Measurements from ENCODE around the gene TACC3. TPM values are rescaled to one million over a fixed set of nuclear protein-coding genes. Genes with fewer than 3 reads are reported as not detected.
A peak's percentile ranks its signal among the peaks of the same experiment; 100 is the strongest.
"Not testable (repeated sequence)": the region's sequence is repeated elsewhere in the genome, so short reads cannot be mapped to it uniquely, and the experiment has no call there.

TACC3 gene
- total RNA-seq, 1 donor from 2014 or later: 142 TPM

- Mint-ChIP-seq H3K36me3 (ENCODE audit: low read depth) (peaks cover 13% of the 10 kb centered on the region), H3K9me3 (no peaks in the 10 kb centered on the region), H3K4me1 (peaks cover 12% of the 10 kb centered on the region), H3K27ac (no peak overlapping the region), H3K4me3 (no peak overlapping the region), H3K27me3 (peaks cover 2% of the 10 kb centered on the region)
- no peak for DNase-seq
- intact Hi-C loops (cut with micrococcal nuclease): loop anchor here (2.0 kb wide), 1 partner anchor 37 kb away; no protein-coding TSS in a partner anchor
Measured at GRCh38 chr4:1685235-1686150, 35.8 kb upstream of the TACC3 start.

DNA sequence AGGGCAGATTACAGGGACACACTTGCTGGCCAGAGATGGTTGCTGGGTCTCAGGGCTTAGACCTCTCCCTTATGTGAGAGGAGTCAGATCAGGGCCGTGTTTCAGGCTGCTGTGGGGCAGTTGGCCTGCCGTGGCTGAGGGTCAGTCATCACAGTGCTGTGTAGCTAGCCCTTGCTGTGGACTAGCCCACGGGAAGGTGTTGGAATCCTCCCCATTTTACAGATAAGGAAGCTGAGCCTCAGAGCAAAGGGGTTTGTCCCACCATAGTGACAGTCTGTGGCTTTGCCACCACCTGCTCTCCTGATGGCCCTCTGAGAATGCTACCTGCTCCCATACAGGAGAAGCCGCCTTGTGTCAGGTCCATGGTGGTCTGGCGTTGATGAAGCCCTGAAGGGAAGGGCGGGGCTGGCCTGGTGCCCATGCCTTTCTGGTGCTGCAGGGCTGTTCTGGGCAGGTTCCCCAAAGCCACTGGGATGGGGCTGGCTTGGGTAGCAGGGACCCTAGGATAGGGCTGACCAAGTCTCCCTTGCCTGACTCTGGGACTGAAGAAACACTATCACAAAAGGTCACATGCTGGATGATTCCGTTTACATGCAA is 34.8 kb upstream of the TACC3 start:
- no peak overlapping the region for H3K4me3 Mint-ChIP-seq

GRCh38 chr4:1690698-1691097 is 30.6 kb upstream of the TACC3 start:
- intact Hi-C loops (cut with micrococcal nuclease): no loop called here
- H3K4me1 Mint-ChIP-seq: peaks cover 5% of the 10 kb centered on the region
- no peak overlapping the region for H3K4me3 Mint-ChIP-seq
- H3K36me3 Mint-ChIP-seq (ENCODE audit: low read depth): peaks cover 42% of the 10 kb centered on the region
- H3K27me3 Mint-ChIP-seq: no peaks in the 10 kb centered on the region
- H3K27ac Mint-ChIP-seq: no peak overlapping the region
- H3K9me3 Mint-ChIP-seq: no peaks in the 10 kb centered on the region
- no peak for DNase-seq

More for the DNA sequence above, 34.8 kb upstream of the TACC3 start:
- peak; percentile 64 for DNase-seq
- Mint-ChIP-seq H3K27me3 (no peaks in the 10 kb centered on the region), H3K9me3 (no peaks in the 10 kb centered on the region), H3K4me1 (peaks cover 12% of the 10 kb centered on the region), H3K36me3 (ENCODE audit: low read depth) (peaks cover 20% of the 10 kb centered on the region), H3K27ac (no peak overlapping the region)
- intact Hi-C loops (cut with micrococcal nuclease): no loop called here

- peaks cover 51% of the 10 kb centered on the region for H3K36me3 Mint-ChIP-seq (ENCODE audit: low read depth)
- peaks cover 7% of the 10 kb centered on the region for H3K4me1 Mint-ChIP-seq
- H3K4me3 Mint-ChIP-seq: no peak overlapping the region
- no peaks in the 10 kb centered on the region for H3K9me3 Mint-ChIP-seq
- DNase-seq: no peak
- intact Hi-C loops (cut with micrococcal nuclease): no loop called here
- H3K27ac Mint-ChIP-seq: no peak overlapping the region
- H3K27me3 Mint-ChIP-seq: no peaks in the 10 kb centered on the region
Measured at GRCh38 chr4:1691737-1692373, 29.5 kb upstream of the TACC3 start.

GRCh38 chr4:1693131-1693896 is 28.0 kb upstream of the TACC3 start:
- no peaks in the 10 kb centered on the region for H3K9me3 Mint-ChIP-seq
- H3K4me1 Mint-ChIP-seq: peaks cover 7% of the 10 kb centered on the region
- DNase-seq: peak; percentile 93
- intact Hi-C loops (cut with micrococcal nuclease): loop anchor here (1.0 kb wide), 2 partner anchors 17 to 33 kb away; no protein-coding TSS in a partner anchor
- peak overlapping the region; percentile 39 for H3K27ac Mint-ChIP-seq
- H3K4me3 Mint-ChIP-seq: no peak overlapping the region
- peaks cover 55% of the 10 kb centered on the region for H3K36me3 Mint-ChIP-seq (ENCODE audit: low read depth)
- no peaks in the 10 kb centered on the region for H3K27me3 Mint-ChIP-seq

GRCh38 chr4:1695913-1696312 is 25.4 kb upstream of the TACC3 start:
- no peaks in the 10 kb centered on the region for H3K9me3 Mint-ChIP-seq
- H3K4me1 Mint-ChIP-seq: peaks cover 9% of the 10 kb centered on the region
- peaks cover 52% of the 10 kb centered on the region for H3K36me3 Mint-ChIP-seq (ENCODE audit: low read depth)
- H3K4me3 Mint-ChIP-seq: no peak overlapping the region
- no peaks in the 10 kb centered on the region for H3K27me3 Mint-ChIP-seq
- no peak overlapping the region for H3K27ac Mint-ChIP-seq
- intact Hi-C loops (cut with micrococcal nuclease): no loop called here
- no peak for DNase-seq

GRCh38 chr4:1701671-1702070 is 19.6 kb upstream of the TACC3 start:
- H3K4me3 Mint-ChIP-seq; DNase-seq; H3K9me3 Mint-ChIP-seq; intact Hi-C loops (cut with micrococcal nuclease); H3K27me3 Mint-ChIP-seq; H3K27ac Mint-ChIP-seq: not testable (repeated sequence)
- Mint-ChIP-seq H3K4me1 (peaks cover 35% of the 10 kb centered on the region), H3K36me3 (ENCODE audit: low read depth) (peaks cover 60% of the 10 kb centered on the region)

DNA sequence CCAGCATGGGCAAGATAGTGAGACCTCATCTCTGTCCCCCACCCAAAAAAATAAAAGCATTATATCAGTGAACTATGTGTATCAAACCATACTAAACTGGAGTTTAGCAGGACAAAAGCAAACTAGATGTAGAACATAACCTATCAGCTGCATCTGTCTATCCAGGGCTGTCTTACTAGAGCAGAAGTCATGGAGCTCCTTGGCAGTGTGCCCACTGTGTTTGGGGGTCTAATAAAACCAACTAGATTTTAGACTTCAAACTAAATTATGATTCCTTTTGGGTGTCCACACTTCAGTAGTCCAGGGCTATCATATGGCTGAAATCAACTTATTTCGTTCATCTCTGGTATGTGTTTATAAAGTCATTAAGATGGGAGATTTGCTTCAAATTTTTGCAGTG is 17.5 kb upstream of the TACC3 start:
- Mint-ChIP-seq H3K27ac (peak overlapping the region; percentile 53), H3K27me3 (no peaks in the 10 kb centered on the region), H3K4me3 (no peak overlapping the region), H3K36me3 (ENCODE audit: low read depth) (peaks cover 65% of the 10 kb centered on the region), H3K4me1 (peaks cover 43% of the 10 kb centered on the region), H3K9me3 (no peaks in the 10 kb centered on the region)
- no peak for DNase-seq
- intact Hi-C loops (cut with micrococcal nuclease): no loop called here

DNA sequence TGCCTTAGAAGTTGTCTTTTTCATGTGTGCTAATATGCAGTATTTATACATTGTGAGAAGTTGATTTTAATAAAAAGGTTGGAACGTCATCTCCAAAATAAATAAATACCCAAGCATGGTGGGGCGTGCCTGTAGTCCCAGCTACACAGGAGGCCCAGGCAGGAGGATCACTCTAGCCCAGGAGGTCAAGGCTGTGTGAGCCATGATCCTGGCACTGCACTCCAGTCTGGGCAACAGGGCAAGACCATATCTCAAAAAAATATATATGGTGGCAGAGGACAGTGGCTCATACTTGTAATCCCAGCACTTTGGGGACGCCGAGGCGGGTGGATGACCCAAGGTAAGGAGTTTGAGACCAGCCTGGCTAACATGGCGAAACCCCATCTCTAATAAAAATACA is 15.6 kb upstream of the TACC3 start:
- H3K27ac Mint-ChIP-seq: no peak overlapping the region
- H3K4me1 Mint-ChIP-seq: peaks cover 58% of the 10 kb centered on the region
- no peak overlapping the region for H3K4me3 Mint-ChIP-seq
- H3K27me3 Mint-ChIP-seq: no peaks in the 10 kb centered on the region
- no peak for DNase-seq
- intact Hi-C loops (cut with micrococcal nuclease): no loop called here
- H3K36me3 Mint-ChIP-seq (ENCODE audit: low read depth): peaks cover 70% of the 10 kb centered on the region
- no peaks in the 10 kb centered on the region for H3K9me3 Mint-ChIP-seq

DNA sequence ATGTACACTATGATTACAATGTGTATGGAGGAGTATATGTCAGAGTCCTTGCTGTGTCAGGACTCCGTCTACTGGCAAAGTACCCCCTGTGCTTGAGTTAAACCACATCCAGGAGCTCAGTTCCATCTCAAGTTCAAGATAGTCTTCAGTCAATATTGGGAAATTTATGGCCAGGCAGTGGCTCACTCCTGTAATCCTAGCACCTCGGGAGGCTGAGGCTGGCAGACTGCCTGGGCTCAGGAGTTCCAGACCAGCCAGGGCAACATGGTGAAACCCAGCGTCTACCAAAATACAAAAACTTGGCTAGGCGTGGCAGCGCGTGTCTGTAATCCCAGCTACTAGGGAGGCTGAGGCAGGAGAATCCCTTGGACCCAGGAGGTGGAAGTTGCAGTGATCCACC is 15.0 kb upstream of the TACC3 start:
- intact Hi-C loops (cut with micrococcal nuclease): no loop called here
- Mint-ChIP-seq H3K4me1 (peaks cover 61% of the 10 kb centered on the region), H3K4me3 (peak overlapping the region; percentile 10), H3K9me3 (no peaks in the 10 kb centered on the region), H3K36me3 (ENCODE audit: low read depth) (peaks cover 72% of the 10 kb centered on the region), H3K27ac (peak overlapping the region; percentile 49), H3K27me3 (no peaks in the 10 kb centered on the region)
- DNase-seq: no peak

- Mint-ChIP-seq H3K4me3 (peak overlapping the region; percentile 66), H3K36me3 (ENCODE audit: low read depth) (peaks cover 59% of the 10 kb centered on the region), H3K4me1 (peaks cover 53% of the 10 kb centered on the region), H3K9me3 (no peaks in the 10 kb centered on the region), H3K27me3 (no peaks in the 10 kb centered on the region), H3K27ac (peak overlapping the region; percentile 51)
- DNase-seq: no peak
- intact Hi-C loops (cut with micrococcal nuclease): no loop called here
Measured at GRCh38 chr4:1708581-1708980, 12.7 kb upstream of the TACC3 start.

DNA sequence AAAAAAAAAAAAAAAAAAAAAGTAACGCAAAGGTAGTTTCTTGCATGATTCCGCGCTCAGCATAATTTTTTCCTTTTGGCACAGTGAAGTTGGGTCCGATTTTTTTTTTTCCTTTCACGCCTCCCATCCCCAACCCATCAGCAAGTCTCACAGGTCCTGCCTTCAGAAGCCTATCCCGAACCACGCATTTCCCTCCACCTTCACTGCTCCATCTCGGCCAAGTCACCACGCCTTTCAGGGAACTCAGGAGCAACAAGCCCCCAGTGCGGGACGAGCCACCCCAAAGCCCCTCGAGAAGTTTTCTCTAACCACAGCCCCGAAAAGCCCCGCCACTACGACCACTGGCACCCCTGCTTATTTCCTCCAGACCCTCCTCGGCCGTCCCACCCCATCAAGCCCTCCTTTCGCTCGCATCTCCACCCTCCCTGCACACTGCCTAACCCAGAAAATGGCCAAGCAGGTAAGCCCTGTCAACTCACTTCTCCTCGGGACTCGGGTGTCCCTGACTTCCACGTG is 10.2 kb upstream of the TACC3 start:
- no peaks in the 10 kb centered on the region for H3K9me3 Mint-ChIP-seq
- H3K4me1 Mint-ChIP-seq: peaks cover 53% of the 10 kb centered on the region

DNA sequence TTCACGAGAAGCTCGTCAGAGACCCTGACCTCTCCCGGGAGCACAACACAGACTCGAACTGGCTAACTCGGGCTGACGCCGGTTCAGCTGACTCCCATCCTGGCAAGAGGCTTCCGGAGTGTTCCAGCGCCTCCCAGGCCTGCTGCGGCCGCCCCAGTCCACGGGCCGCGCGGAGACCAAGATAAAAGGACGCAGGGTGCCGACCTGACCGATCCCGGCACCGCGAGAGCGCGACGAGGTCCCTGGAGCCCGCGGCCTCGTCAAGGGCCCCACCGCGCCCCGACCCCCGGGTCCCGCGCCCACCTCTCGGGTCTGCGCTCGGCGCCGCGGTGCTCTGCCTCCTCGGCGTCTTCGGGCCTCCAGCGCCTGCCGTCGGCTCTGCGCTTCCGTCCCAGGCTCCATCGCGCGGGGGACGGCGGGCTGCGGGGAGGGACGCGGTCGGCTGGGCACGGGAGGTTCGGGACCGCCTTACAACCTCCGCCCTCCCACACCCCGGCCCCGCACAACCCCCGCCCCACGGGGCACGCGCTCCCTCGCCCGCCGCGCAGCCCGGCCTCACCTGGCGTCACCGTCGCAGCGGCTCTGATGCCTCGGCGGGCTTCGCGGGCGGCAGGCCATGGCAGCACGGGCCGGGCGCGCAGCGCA is 9.6 kb upstream of the TACC3 start:
- Mint-ChIP-seq H3K4me3 (peak overlapping the region; percentile 95), H3K36me3 (ENCODE audit: low read depth) (peaks cover 41% of the 10 kb centered on the region), H3K9me3 (no peaks in the 10 kb centered on the region), H3K27ac (peak overlapping the region; percentile 86), H3K4me1 (peaks cover 49% of the 10 kb centered on the region), H3K27me3 (no peaks in the 10 kb centered on the region)
- DNase-seq: peak; percentile 83
- intact Hi-C loops (cut with micrococcal nuclease): loop anchor here (1.0 to 10.0 kb wide), 5 partner anchors 10 to 823 kb away; partner anchors contain the start of genes FAM53A, HAUS3, NSD2 and POLN

More for the DNA sequence above, 10.2 kb upstream of the TACC3 start:
- DNase-seq: no peak
- intact Hi-C loops (cut with micrococcal nuclease): loop anchor here (10.0 kb wide), 1 partner anchor 534 kb away; the partner anchor contains the start of genes HAUS3 and POLN
- no peaks in the 10 kb centered on the region for H3K27me3 Mint-ChIP-seq
- H3K27ac Mint-ChIP-seq: peak overlapping the region; percentile 86
- peaks cover 44% of the 10 kb centered on the region for H3K36me3 Mint-ChIP-seq (ENCODE audit: low read depth)
- H3K4me3 Mint-ChIP-seq: peak overlapping the region; percentile 95

All from activated CD4-positive, alpha-beta T cell treated with anti-CD3 and anti-CD28 coated beads, Interleukin-2, amount 10 ng/mL, durations not matched to agents 24 days and 14 days (primary cell).